ENCODE data around the gene NMNAT2. TPM values are rescaled to one million over a fixed set of nuclear protein-coding genes. Genes with fewer than 3 reads are reported as not detected.

NMNAT2 gene
- total RNA-seq, 1 donor from 2014 or later, result 0.52 TPM

DNA sequence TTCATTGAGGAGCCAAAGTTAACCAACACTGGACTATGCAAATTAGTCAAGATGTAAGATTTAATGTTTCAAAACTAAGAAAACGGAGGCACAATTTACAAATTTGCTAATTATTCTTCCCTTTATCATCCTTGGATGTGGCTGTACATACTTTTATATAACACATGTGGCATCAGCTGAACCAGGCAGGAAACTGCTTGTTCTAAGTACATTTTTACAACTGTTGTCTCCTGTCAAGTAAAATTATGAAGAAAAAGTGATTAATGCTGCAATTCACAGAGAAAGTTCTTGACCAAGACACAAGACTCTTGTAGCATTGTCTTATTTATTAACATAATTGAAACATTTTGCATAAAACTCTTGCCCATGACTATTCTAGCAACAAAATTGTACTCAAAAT, 170.2 kb downstream of the NMNAT2 start:
- H3K4me3 ChIP-seq (ENCODE audit: low read depth, low read length), result no peak overlapping the region
- TF ChIP-seq, protein P1, sequence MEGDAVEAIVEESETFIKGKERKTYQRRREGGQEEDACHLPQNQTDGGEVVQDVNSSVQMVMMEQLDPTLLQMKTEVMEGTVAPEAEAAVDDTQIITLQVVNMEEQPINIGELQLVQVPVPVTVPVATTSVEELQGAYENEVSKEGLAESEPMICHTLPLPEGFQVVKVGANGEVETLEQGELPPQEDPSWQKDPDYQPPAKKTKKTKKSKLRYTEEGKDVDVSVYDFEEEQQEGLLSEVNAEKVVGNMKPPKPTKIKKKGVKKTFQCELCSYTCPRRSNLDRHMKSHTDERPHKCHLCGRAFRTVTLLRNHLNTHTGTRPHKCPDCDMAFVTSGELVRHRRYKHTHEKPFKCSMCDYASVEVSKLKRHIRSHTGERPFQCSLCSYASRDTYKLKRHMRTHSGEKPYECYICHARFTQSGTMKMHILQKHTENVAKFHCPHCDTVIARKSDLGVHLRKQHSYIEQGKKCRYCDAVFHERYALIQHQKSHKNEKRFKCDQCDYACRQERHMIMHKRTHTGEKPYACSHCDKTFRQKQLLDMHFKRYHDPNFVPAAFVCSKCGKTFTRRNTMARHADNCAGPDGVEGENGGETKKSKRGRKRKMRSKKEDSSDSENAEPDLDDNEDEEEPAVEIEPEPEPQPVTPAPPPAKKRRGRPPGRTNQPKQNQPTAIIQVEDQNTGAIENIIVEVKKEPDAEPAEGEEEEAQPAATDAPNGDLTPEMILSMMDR (conservative IDR thresholded peaks at IDR 0.05; ENCODE audit: low read depth, low read length), result no peak
- no peak for DNase-seq (ENCODE audit: low read depth)

DNA sequence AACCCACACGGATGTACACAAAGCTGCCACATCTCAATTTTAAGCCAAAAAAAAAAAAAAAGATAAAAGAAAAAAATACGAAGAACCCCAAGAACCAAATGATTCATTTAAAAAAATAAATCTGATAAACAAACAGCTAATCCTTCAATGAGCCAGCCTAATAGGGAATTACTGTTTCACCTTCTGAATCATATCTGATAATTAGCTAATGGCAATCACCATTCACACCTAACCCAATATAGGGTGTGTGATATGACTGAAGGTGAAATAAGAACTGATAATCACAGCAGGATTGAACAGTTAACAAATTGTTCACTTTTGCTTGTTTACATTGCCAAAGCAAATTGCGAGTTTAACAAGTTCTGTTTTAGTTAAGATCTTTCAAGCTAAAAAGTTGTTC, 170.7 kb downstream of the NMNAT2 start:
- no peak overlapping the region for H3K4me3 ChIP-seq (ENCODE audit: low read depth, low read length)
- no peak for DNase-seq (ENCODE audit: low read depth)
- TF ChIP-seq, protein P1 (conservative IDR thresholded peaks at IDR 0.05; ENCODE audit: low read depth, low read length), result no peak

DNA sequence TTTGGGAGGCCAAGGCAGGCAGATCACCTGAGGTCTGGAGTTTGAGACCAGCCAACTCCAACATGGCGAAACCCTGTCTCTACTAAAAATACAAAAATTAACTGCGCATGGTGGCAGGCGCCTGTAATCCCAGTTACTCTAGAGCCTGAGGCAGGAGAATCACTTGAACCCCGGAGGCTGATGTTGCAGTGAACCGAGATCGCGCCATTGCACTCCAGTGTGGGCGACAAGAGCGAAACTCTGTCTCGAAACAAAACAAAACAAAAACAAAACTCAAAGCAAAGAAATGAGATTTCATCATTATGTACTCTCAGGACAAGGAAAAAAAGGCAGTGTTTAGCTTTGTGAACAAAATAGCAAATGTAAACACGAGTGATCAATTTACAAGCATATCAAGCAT, 171.1 kb downstream of the NMNAT2 start:
- TF ChIP-seq, protein P1 (conservative IDR thresholded peaks at IDR 0.05; ENCODE audit: low read depth, low read length), result no peak
- no peak for DNase-seq (ENCODE audit: low read depth)
- H3K4me3 ChIP-seq (ENCODE audit: low read depth, low read length), result no peak overlapping the region

DNA sequence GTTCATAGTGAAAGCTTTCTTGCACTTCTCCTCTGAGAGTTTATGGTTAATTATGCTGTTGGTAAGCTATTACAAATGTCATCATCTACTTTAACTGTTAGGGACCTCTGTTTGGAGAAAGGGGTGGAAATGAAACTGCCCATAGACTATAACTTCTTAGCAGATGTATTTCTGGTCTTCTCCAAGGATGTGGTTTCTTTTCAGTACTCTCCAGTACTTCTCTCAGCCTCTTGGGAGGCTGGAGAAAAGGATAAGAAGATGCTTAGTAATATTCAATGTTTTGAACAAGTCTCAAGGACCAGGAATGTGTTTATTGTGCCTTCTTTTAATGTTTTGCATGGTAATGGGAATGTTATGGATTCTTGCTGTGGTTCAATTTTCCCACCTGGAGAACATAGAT, 171.7 kb downstream of the NMNAT2 start:
- TF ChIP-seq, protein P1 (conservative IDR thresholded peaks at IDR 0.05; ENCODE audit: low read depth, low read length), result no peak
- no peak overlapping the region for H3K4me3 ChIP-seq (ENCODE audit: low read depth, low read length)
- no peak for DNase-seq (ENCODE audit: low read depth)

DNA sequence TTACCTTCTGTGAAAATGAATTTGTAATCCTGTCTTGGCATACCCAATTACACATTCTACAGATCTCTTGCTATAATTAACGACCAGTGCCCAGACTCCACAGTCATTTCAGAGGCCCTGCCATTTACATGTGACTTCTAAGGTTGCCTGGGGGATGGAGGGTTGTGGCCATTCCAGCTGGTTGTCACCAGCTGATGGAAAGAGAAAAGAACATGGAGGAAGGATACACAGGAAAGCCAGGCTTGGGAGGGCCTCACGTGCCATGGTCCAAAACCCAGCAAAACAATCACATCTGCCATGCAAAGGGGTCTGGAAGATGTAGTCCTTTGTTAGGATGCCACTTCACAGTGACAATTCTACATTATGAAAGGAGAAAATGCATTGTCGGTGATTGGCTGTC, 172.8 kb downstream of the NMNAT2 start:
- TF ChIP-seq, protein P1 (conservative IDR thresholded peaks at IDR 0.05; ENCODE audit: low read depth, low read length), result no peak
- H3K4me3 ChIP-seq (ENCODE audit: low read depth, low read length), result no peak overlapping the region
- no peak for DNase-seq (ENCODE audit: low read depth)

DNA sequence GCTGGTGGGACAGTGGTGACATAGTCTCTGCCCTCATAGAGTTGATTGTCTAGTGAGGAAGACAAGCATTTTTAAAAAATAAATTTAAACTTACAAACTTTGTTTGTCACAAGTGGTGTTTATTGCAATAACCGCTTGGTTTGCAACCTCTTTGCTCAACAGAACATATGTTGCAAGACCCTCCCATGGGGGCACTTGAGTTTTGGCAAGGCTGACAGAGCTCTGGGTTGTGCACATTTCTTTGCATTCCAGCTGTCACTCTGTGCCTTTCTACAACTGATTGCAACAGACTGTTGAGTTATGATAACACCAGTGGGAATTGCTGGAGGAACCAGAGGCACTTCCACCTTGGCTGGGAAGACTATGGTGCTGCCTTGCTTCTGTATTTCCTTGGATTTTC, 173.7 kb downstream of the NMNAT2 start:
- TF ChIP-seq, protein P1 (conservative IDR thresholded peaks at IDR 0.05; ENCODE audit: low read depth, low read length), result no peak
- no peak for DNase-seq (ENCODE audit: low read depth)
- H3K4me3 ChIP-seq (ENCODE audit: low read depth, low read length), result no peak overlapping the region

DNA sequence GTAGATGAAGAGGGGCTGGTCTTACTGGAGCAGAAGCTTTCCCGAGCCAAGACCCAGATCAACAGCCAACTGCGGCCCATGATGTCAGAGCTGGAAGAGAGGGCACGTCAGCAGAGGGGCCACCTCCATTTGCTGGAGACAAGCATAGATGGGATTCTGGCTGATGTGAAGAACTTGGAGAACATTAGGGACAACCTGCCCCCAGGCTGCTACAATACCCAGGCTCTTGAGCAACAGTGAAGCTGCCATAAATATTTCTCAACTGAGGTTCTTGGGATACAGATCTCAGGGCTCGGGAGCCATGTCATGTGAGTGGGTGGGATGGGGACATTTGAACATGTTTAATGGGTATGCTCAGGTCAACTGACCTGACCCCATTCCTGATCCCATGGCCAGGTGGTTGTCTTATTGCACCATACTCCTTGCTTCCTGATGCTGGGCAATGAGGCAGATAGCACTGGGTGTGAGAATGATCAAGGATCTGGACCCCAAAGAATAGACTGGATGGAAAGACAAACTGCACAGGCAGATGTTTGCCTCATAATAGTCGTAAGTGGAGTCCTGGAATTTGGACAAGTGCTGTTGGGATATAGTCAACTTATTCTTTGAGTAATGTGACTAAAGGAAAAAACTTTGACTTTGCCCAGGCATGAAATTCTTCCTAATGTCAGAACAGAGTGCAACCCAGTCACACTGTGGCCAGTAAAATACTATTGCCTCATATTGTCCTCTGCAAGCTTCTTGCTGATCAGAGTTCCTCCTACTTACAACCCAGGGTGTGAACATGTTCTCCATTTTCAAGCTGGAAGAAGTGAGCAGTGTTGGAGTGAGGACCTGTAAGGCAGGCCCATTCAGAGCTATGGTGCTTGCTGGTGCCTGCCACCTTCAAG, 174.8 kb downstream of the NMNAT2 start:
- no peak for DNase-seq (ENCODE audit: low read depth)
- TF ChIP-seq, protein P1 (conservative IDR thresholded peaks at IDR 0.05; ENCODE audit: low read depth, low read length), result no peak

More for the DNA sequence above, 174.8 kb downstream of the NMNAT2 start:
- H3K4me3 ChIP-seq (ENCODE audit: low read depth, low read length), result no peak overlapping the region

All from epithelial cell of proximal tubule (primary cell).